GM12878 (cell line): ENCODE data around the gene PEAR1.

Experiments used
- BRCA1 ChIP-seq: IDR thresholded peaks from 2 replicates; pipeline ENCODE4 v1.6.1; 2011; ENCODE audit warnings: low read depth, low read length, improper control_type of control experiment
- CHD1 ChIP-seq: IDR thresholded peaks from 2 replicates; pipeline ENCODE4 v1.6.1; 2012; ENCODE audit warnings: low read depth, low read length, improper control_type of control experiment
- MTA2 ChIP-seq: fragments of 450-650 bp; IDR thresholded peaks from 2 replicates; pipeline ENCODE4 v1.6.1; 2016; ENCODE audit warnings: low read depth, mild to moderate bottlenecking, moderate library complexity
- SMAD5 ChIP-seq: IDR thresholded peaks from 2 replicates; pipeline ENCODE4 v1.6.1; 2016; ENCODE audit warnings: antibody characterized with exemption, low read depth
- SPI1 ChIP-seq: IDR thresholded peaks from 2 replicates; pipeline ENCODE4 v1.6.1; 2011; ENCODE audit warnings: low read depth, mild to moderate bottlenecking, low read length, moderate library complexity, borderline replicate concordance; ENCODE audit not compliant: insufficient read depth
- SREBF2 ChIP-seq: IDR thresholded peaks from 2 replicates; pipeline ENCODE4 v1.6.1; 2012; ENCODE audit warnings: mild to moderate bottlenecking, low read length
- TAF1 ChIP-seq: IDR thresholded peaks from 2 replicates; pipeline ENCODE4 v1.6.1; 2011; ENCODE audit warnings: mild to moderate bottlenecking, low read depth, low read length, borderline replicate concordance
- TARDBP ChIP-seq: IDR thresholded peaks from 2 replicates; pipeline ENCODE4 v1.6.1; 2016; ENCODE audit warnings: borderline replicate concordance
- TF ChIP-seq, protein P1 (sequence below), 3 experiments: IDR thresholded peaks in 2 of 3; conservative IDR thresholded peaks in 1 of 3; 2 replicates each; pipeline ENCODE4 v1.5.1; 2011; ENCODE audit warnings: low read depth in 3 of 3, low read length in 3 of 3, mild to moderate bottlenecking in 3 of 3, control low read depth in 2 of 3, moderate library complexity in 2 of 3, inconsistent platforms in 1 of 3, mixed read lengths in 1 of 3; ENCODE audit not compliant: control insufficient read depth in 2 of 3, insufficient read depth in 1 of 3; ENCODE audit errors: extremely low read depth in 1 of 3

DNA sequence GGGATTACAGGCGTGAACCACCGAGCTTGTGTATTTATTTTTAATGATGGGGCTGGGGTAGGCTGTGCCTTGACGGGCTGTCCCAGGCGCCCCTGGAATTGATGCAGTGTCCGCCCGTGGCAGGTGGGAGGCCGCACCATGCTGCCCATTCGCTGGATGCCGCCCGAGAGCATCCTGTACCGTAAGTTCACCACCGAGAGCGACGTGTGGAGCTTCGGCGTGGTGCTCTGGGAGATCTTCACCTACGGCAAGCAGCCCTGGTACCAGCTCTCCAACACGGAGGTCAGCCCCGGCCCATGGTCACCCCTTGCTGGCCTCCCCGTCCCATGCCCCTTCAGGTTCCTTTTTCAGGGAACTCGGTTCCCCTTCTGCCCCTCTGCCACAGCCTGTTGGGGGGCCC lies 13.6 kb upstream of the PEAR1 start:
- TF ChIP-seq TAF1 (no peak), SPI1 (no peak), BRCA1 (no peak), SREBF2 (no peak), TARDBP (no peak), CHD1 (no peak), SMAD5 (no peak), MTA2 (no peak)
- TF ChIP-seq, protein P1, sequence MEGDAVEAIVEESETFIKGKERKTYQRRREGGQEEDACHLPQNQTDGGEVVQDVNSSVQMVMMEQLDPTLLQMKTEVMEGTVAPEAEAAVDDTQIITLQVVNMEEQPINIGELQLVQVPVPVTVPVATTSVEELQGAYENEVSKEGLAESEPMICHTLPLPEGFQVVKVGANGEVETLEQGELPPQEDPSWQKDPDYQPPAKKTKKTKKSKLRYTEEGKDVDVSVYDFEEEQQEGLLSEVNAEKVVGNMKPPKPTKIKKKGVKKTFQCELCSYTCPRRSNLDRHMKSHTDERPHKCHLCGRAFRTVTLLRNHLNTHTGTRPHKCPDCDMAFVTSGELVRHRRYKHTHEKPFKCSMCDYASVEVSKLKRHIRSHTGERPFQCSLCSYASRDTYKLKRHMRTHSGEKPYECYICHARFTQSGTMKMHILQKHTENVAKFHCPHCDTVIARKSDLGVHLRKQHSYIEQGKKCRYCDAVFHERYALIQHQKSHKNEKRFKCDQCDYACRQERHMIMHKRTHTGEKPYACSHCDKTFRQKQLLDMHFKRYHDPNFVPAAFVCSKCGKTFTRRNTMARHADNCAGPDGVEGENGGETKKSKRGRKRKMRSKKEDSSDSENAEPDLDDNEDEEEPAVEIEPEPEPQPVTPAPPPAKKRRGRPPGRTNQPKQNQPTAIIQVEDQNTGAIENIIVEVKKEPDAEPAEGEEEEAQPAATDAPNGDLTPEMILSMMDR (IDR thresholded peaks at IDR 0.05 in 2 of 3, conservative IDR thresholded peaks at IDR 0.05 in 1 of 3; ENCODE audit: control insufficient read depth in 2 of 3, extremely low read depth in 1 of 3, insufficient read depth in 1 of 3, low read depth in 3 of 3, low read length in 3 of 3) = no peak
